T47D (cell line): ENCODE measurements around the gene NRAS.

ENCODE experiments used
- DNase-seq, 2 experiments: peaks; one replicate each; pipeline versions ENCODE4 v3.0.0 to v3.0.0-alpha.2; 2011 to 2012; ENCODE audit warnings: low read depth in 1 of 2, low spot score in 1 of 2
- JUND ChIP-seq: IDR thresholded peaks from 2 replicates; pipeline ENCODE4 v1.6.1; 2012; ENCODE audit warnings: low read depth
- in situ Hi-C: cut with HindIII; loops from 2 replicates; pipeline ENCODE4 v1.10.0; 2016; ENCODE audit warnings: low sequenced_read_pairs, low pct_unique_long_range_greater_than_20kb

Gene NRAS

DNA sequence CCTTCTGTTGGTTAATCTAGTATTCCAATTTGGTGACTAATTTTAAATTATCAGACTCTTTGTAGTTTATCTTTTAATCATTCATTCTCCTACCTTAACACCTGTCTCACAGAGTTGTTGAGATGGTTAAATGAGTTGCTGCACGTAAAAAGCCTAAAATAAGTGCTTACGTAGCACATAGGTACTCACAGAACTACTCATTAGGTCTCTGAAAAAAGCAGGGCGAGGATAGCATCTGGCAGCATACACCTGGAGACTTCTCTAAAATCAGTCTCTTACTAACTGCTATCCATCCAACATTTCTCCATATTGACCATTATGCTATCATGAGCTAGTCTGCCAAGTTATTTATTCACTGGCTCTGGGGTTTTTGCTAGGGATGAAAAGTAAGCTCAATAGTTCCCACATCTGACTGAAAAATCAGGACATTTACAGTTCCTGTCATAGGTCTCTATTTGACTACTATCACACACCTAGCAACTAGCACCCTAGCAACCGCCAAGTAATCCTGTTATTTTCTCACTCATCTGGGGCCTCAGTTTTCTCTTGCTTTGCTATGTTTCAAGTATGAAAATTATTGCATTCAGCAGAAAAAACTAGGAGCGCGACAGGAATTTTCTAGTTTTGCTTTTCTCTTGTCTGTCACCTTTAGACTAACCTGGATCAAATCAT lies 30.0 kb upstream of the NRAS start:
- in situ Hi-C loops, result no loop called here

DNA sequence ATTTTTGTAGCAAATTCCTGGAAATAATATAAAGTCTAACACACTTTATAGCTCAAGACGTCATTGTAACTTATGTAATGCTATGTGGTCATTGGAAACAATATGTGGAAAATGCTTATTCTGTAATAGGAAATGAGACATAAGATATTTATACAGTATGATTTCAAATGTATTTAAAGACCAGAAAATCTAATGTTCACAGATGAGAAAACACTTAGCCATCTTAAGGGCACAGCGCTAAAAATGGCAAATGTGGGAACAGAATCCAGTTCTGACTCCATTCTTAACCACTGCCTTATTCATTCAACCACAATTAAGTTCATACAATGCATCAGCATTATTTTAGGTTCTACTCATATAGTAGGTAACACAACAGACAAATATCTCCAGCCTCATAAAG lies 28.7 kb upstream of the NRAS start:
- in situ Hi-C loops, result no loop called here
- TF ChIP-seq JUND, result no peak
- DNase-seq, result no peak

More for the DNA sequence above, 30.0 kb upstream of the NRAS start:
- DNase-seq, result no peak
- TF ChIP-seq JUND, result no peak

DNA sequence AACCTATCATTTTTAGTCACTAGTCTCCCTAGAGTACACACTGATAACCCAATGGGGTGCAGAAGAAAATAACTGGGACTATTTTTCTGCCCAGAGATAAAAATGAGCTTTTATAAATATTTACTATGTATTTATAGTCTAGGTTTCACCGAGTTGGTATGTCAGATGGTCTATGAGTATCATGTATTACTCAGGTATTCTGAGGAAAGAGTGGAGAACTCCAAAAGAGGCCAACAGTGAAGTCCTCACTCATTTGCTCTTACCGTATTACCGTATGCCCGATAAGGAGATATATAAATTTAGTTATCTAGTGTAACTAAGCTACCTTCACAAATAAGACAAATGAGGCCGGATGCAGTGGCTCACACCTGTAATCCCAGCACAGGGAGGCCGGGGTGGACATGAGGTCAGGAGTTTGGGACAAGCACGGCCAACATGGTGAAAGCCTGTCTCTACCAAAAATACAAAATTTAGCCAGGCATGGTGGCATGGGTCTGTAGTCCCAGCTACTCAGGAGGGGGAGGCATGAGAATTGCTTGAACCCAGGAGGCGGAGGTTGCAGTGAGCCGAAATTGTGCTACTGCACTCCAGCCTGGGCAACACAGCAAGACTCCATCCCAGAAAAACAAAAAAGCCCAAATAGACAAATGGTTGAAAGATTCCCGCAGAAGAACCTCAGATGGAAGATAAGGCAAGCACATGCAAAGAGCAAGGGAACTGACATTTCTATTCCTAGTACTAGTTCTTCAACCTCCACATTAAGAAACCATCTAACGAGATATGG lies 25.6 kb upstream of the NRAS start:
- no peak for DNase-seq
- no peak for TF ChIP-seq JUND
- in situ Hi-C loops, result no loop called here

DNA sequence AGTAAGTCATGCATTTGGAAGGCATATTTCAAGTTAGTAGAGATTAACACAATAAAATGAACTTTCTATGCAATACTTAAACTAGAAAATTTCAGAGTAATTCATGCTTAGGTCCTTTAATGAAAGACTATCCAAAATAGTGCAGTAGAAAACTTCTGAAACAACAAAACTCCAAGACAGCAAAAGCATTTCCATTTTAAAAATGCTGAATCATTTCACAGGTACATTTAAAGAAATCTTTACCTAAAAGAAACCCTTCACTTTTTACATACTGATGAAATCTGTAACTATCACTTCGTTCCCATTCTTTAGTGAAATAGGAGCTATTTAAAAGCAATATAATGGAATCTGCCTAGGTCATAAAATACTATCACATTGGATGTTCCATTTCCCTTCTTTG lies 23.8 kb upstream of the NRAS start:
- no peak for TF ChIP-seq JUND
- no peak for DNase-seq
- in situ Hi-C loops, result no loop called here

DNA sequence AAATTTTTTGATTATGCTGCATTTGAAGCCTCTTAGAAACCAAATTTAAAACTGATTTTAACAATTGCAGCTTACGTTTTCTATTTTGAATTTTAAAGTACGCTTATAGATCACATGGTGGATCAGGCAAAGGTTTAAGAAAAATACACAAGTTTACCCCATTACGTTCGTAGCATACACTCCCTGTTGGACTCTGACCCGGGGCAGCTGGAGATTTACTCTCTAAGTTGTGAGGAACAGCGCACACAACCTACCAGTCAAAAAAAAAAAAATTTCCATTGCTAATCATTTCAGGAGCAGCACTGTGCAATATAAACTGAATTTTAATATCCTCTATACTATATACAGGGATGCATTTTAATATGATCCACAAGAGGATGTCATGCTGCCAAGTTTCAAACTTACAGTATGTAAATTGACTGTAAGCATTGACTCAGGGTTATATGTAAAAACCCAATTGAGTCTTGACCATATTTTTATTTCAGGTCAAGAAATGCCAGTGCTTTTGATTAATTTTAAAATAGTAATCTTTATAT lies 20.8 kb upstream of the NRAS start:
- in situ Hi-C loops, result no loop called here
- no peak for TF ChIP-seq JUND
- no peak for DNase-seq

DNA sequence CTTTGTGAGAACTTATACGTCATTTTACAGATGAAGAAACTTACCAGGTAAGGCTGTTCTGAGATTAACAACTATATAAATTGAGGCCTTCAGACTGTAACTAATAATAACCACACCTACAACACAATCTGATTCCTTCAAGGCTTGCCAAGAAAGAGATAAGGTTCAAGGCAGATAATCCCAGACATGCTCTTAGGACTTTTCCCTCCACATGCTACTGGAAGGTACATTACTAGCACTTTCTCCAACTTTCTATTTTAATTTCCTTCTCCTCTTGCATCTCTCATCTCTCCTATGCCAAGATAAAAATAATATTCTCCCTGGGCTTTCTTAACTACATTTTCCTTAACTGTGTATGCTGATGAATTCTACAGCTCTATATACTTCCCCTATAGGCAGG lies 18.9 kb upstream of the NRAS start:
- in situ Hi-C loops, result no loop called here
- no peak for TF ChIP-seq JUND
- DNase-seq, result no peak

DNA sequence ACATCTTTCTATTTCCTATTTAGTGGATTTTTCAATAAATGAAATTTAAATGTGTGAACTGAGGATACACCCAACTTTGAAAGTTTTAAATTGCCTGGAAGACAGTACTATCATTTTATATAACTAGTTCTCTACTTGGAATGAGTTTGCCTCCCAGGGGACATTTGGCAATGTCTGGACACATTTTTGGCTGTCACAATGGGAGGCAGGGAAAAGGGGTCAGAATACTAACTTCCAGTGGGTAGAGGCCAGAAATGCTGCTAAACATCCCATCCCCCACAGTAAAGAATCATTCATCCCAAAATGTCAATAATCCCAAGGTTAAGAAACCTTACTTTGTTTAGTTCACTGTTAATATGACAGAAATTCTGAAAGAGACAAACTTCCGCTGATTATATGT lies 13.2 kb upstream of the NRAS start:
- TF ChIP-seq JUND, result no peak
- in situ Hi-C loops, result no loop called here
- no peak for DNase-seq

DNA sequence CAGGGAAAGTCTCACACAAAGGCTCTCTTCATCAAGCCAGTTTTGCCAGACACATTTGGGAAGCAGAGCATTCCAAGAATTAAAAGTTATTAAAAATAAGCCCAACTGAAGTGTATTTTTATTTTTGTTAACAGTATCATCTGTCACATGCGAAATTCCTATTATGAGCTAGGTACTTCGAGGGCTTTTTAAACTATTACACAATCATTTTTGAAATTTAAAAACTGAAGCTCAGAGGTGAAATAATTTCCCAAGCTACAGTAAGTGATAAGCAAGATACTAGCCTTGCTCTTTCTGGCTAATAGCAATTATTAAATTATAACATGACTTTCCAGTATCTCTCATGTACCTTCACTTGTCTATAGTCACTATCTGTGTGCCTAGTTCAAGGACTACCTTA lies 12.0 kb upstream of the NRAS start:
- in situ Hi-C loops, result no loop called here
- no peak for TF ChIP-seq JUND

DNA sequence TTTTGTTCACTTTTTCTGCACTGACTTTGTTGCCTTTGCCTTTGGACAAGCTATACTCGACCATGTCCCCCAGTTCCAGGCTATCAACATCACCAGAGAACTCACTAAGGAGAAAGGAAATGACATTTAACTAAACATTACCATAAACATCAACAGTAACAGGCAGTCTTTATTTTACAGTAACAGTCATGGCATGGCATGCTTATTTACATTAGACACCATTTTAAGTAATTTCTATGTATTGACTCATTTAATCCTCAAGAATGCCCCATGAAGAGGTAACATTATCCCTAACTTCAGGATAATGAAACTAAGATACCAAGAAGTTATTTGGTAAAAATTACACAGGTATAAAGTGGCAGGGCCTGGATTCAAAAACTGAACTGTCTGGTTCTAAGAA lies 8.7 kb upstream of the NRAS start:
- in situ Hi-C loops, result no loop called here
- no peak for DNase-seq
- no peak for TF ChIP-seq JUND

More for the DNA sequence above, 12.0 kb upstream of the NRAS start:
- DNase-seq, result no peak

DNA sequence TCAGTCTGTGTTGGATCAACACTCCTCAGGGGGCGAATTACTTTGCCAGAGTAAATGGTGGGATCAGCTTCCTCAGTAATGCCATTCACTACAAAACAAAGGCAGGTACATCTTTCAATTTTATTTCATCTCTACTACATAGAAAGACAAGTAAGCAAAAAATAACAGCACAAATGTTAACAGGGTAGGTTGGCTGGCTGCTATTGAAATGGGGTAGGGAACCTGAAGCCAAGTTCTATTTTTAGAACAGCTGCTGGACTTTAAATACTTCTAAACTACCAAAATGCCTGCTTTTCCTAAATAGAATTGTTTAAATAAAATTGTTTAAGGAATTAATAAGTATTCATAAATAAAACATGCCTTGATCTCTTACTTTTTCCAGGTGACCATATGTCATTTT lies 7.3 kb upstream of the NRAS start:
- in situ Hi-C loops, result no loop called here
- no peak for TF ChIP-seq JUND

DNA sequence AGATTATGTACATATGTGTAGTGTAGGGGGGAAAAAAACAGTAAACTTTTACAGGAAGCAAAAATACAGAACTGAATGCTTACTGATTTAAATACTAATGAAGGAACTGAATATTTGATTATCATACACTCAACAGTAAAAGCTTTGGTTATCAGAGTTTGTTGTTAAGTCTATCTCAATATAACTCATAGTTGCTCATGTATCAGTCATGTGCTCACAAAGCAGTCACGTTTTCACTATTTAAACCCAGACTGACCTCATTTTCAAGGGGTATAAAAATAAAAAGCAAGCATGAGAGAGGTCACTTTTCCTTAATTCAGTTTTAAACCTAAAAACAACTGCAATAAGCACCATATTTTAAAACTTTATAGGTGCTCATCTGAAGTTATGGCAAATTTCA lies 6.9 kb upstream of the NRAS start:
- in situ Hi-C loops, result no loop called here
- DNase-seq, result no peak
- no peak for TF ChIP-seq JUND

More for the DNA sequence above, 7.3 kb upstream of the NRAS start:
- DNase-seq, result no peak

DNA sequence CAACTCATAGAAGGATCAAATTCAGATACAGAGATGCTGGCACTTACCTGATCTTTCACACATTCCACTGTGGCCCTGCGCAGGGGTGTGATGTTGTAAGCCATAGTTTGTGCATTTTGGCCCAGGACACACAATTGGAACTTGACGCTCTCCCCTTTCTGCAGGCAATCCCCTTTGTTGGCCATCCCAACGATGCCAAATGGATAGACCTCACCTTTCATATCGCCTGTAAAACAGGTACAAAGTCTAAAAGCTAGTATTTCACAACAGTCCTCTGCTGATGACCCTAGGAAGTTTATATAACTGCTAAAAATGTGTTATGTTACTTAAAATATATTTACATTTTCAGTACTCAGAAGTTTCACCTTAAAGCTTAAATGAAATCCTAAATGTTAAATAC lies 3.9 kb upstream of the NRAS start:
- no peak for DNase-seq
- TF ChIP-seq JUND, result no peak
- in situ Hi-C loops, result no loop called here

DNA sequence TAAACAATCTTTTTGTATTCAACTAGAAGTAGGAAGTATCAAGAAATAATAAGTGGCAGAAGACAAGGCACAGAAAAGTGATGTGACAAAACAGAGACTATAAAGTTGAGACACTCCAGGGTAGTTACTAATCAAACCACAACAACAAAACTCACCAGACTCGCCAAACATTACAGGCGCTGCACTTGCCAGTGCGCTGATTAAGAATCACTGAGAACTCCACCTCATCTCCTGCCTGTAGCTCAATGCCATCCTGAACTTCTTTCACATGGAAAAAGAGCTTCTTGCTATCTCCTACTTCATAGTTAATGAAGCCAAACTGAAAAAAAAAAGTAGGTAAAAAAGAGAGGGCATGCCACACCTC lies 2.8 kb upstream of the NRAS start:
- no peak for TF ChIP-seq JUND
- in situ Hi-C loops, result no loop called here
- no peak for DNase-seq
